GM12872 (cell line): ENCODE measurements around the gene GPHN.

ENCODE experiments used
- TF ChIP-seq, protein P1 (sequence below): IDR thresholded peaks from 3 replicates; pipeline ENCODE4 v1.5.1; 2011; ENCODE audit warnings: low read depth, mild to moderate bottlenecking, low read length, moderate library complexity; ENCODE audit not compliant: insufficient read depth

GPHN gene

DNA sequence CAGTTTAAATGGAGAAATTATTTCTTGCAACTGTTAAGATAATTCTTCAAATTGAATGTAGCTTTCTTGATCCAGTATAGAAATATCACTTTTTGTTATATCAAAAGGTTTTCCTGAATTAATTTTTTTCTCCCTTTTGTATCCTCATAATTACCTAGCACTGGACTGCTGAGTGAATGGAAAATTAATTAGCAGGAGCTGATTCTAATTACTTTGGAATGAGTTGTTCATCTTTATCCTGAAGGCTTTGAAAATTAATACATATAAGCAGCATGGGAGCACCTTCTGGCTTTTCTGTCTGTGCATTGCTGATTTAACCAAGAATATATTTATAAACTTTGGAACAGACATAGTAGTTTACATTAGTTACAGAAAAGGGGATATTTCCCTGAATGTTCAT, 373.6 kb downstream of the GPHN start:
- TF ChIP-seq, protein P1, sequence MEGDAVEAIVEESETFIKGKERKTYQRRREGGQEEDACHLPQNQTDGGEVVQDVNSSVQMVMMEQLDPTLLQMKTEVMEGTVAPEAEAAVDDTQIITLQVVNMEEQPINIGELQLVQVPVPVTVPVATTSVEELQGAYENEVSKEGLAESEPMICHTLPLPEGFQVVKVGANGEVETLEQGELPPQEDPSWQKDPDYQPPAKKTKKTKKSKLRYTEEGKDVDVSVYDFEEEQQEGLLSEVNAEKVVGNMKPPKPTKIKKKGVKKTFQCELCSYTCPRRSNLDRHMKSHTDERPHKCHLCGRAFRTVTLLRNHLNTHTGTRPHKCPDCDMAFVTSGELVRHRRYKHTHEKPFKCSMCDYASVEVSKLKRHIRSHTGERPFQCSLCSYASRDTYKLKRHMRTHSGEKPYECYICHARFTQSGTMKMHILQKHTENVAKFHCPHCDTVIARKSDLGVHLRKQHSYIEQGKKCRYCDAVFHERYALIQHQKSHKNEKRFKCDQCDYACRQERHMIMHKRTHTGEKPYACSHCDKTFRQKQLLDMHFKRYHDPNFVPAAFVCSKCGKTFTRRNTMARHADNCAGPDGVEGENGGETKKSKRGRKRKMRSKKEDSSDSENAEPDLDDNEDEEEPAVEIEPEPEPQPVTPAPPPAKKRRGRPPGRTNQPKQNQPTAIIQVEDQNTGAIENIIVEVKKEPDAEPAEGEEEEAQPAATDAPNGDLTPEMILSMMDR, result no peak

DNA sequence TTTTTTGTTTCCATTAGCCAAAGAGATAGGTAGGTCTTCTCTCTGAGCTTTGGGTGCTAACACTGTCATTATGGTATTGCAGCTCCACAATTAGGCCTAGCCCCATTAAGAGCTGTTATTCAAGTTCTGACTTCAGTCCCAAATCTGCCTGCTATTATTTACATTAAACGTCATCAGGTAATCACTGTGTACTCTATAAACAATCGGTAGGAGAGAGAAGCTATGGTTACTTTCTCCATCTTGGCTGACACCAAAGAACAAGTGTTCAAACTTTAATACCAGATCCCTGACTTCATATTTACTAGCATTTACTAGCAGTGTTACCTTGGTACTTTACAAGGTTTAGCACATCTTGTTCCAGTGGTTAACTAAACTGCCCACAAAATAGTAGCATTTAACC, 376.2 kb downstream of the GPHN start:
- TF ChIP-seq, protein P1, result no peak

DNA sequence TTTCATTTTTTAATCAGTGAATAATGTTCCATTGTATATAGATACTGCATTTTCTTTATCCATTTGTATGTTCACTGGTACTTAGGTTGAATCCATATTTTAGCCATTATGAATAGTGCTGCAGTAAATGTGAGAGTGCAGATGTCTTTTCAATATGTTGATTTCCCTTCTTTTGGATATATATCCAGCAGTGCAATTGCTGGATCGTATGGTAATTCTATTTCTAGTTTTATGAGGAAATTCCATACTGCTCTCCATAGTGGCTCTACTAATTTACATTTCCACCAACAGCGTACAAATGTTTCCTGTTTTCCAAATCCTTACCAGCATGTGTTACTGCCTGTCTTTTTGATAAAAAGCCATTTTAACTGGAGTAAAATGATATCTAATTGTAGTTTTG, 392.8 kb downstream of the GPHN start:
- TF ChIP-seq, protein P1, result no peak

DNA sequence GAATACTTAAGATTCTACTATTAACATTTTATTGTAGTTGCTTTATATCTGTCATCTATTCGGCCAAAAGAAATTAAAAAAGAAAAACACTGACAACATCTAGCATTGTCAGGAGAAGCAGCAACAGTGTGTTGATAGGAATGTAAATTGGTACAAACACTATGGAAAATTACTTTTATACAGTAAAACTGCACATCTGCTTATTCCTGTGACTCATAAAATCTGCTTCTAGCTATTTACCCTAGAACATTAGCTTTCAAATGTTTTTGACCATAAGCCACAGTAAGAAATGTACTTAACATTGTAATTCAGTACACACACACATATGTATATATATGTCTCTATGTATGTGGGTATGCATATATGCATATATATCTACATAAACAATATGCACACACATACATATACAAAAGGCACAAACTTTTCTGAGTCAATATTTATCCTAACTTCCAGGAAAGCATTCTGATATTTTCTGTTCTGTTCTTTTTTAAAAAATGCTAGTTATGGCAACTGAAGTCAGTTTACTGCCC, 402.4 kb downstream of the GPHN start:
- TF ChIP-seq, protein P1, result no peak

DNA sequence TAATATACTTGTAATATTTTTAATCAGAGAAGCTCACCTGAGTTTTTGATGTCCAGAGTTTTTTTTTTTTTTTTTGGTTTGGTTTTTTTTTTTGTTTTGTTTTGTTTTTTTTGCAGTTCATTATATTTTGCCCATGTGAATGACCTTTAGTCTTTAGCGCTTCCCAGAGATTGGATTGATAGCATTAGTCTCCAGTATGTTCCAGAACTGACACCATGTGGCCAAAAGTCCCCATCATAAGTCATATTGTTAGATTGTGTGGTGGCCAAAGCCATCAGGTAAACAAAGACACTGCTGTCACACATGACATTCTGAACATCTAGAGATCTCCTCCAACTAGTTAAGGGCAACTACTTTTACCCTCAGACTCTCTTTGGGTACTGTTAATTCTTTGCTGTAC, 408.5 kb downstream of the GPHN start:
- TF ChIP-seq, protein P1, result no peak

DNA sequence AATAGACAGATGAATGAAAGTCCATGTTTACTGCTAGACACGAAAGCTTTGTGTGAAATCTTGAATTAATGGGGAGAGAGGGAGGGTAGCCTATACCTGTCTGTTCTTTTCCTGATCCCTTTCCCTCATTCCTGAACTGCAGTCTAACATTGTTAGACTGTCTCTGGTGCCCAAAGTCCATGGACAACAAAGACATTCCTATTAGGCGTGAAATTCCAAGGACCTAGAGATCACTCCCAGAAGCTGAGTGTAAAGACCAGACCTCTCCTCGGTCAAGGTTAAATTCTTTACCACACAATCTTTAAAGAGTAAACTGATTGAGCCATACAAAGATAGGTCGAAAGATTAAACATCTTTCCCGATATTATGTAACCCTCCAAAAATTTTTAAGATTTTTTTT, 410.6 kb downstream of the GPHN start:
- TF ChIP-seq, protein P1, result no peak

DNA sequence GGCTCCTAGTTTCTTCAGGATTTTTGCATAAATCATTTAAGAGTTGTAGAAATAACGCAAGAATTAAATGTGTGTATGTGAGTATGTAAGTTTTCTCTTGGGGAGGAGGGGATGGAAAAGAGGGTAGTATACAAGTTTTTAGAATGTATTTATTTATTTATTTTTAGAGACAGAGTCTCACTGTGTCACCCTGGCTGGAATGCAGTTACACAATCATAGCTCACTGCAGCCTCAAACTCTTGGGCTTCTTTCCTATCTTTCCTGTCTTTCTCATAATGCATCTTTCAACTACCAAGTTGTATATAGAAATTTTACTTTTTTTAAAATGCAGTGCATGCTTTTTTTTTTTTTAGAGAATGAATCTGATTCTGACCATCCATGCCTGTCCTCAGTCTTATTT, 412.2 kb downstream of the GPHN start:
- TF ChIP-seq, protein P1, result no peak
